IMR-90 (cell line): ENCODE measurements around the gene DIAPH1. TPM values are rescaled to one million over a fixed set of nuclear protein-coding genes. Genes with fewer than 3 reads are reported as not detected.

Experiments
- ATAC-seq: fragments of 200-7000 bp; cut with Tn5 transposase; 2 replicates; pipeline ENCODE4 v1.9.1; 2020; ENCODE audit warnings: low read depth, mild to moderate bottlenecking, moderate library complexity
- BruUV-seq: library from RNA; stranded (reverse); fragments of 400-500 nt; replicated peaks from 2 replicates; lab custom pipeline; 2021; lab: Mats Ljungman, UMichigan
- CTCF ChIA-PET: fragments of 300-600 bp; formaldehyde crosslinking; extraction: SDS; loops from one replicate; lab custom pipeline; 2021; ENCODE audit warnings: antibody characterized with exemption; lab: Yijun Ruan, JAX
- POLR2A ChIA-PET: fragments of 300-600 bp; sonication (Branson Sonifier 250); formaldehyde crosslinking; loops from one replicate; lab custom pipeline; 2022; ENCODE audit warnings: antibody characterized with exemption; ENCODE audit not compliant: unreplicated experiment; lab: Charles Lee
- DNase-seq: peaks from one replicate; pipeline ENCODE4 v3.0.0; 2013
- H2AFZ ChIP-seq: replicated peaks from 2 replicates; pipeline ENCODE3; 2013; ENCODE audit warnings: low read length, mild to moderate bottlenecking; ENCODE audit not compliant: poor library complexity
- H2AK5ac ChIP-seq: 2 replicates; pipeline ENCODE4 v1.6.1; 2013; ENCODE audit warnings: low read depth, low read length, inconsistent platforms
- H2AK9ac ChIP-seq: replicated peaks from 2 replicates; pipeline ENCODE3; 2013; ENCODE audit warnings: mild to moderate bottlenecking, low read depth, low read length, moderate library complexity; ENCODE audit not compliant: poor library complexity
- H2BK120ac ChIP-seq: 2 replicates; pipeline ENCODE4 v1.6.1; 2013; ENCODE audit warnings: low read depth, low read length, inconsistent platforms
- H2BK15ac ChIP-seq: 3 replicates; pipeline ENCODE4 v1.6.1; 2013; ENCODE audit warnings: low read depth, low read length, inconsistent platforms
- H2BK20ac ChIP-seq: 2 replicates; pipeline ENCODE4 v1.6.1; 2013; ENCODE audit warnings: low read depth, mild to moderate bottlenecking, inconsistent platforms, low read length, moderate library complexity
- H2BK5ac ChIP-seq: 2 replicates; pipeline ENCODE4 v1.6.1; 2013; ENCODE audit warnings: mild to moderate bottlenecking, low read depth, low read length, inconsistent platforms; ENCODE audit not compliant: poor library complexity, severe bottlenecking
- H3K14ac ChIP-seq: replicated peaks from 2 replicates; pipeline ENCODE4 v1.6.1; 2013; ENCODE audit warnings: low read depth, low read length, inconsistent platforms
- H3K18ac ChIP-seq: 2 replicates; pipeline ENCODE4 v1.6.1; 2013; ENCODE audit warnings: low read depth, low read length, control low read depth
- H3K23ac ChIP-seq: 2 replicates; pipeline ENCODE4 v1.6.1; 2013; ENCODE audit warnings: low read depth, low read length, inconsistent platforms
- H3K27ac ChIP-seq: 2 replicates; pipeline ENCODE4 v1.5.1; 2013; ENCODE audit warnings: mild to moderate bottlenecking, control low read depth, low read length; ENCODE audit not compliant: insufficient read depth
- H3K27me3 ChIP-seq: 2 replicates; pipeline ENCODE4 v1.6.1; 2013; ENCODE audit warnings: low read length; ENCODE audit not compliant: control insufficient read depth, insufficient read depth
- H3K36me3 ChIP-seq: 2 replicates; pipeline ENCODE4 v1.6.1; 2013; ENCODE audit warnings: low read length, mixed read lengths; ENCODE audit not compliant: control insufficient read depth, insufficient read depth
- H3K4ac ChIP-seq: 2 replicates; pipeline ENCODE4 v1.6.1; 2013; ENCODE audit warnings: low read depth, low read length, inconsistent platforms
- H3K4me1 ChIP-seq: 2 replicates; pipeline ENCODE4 v1.6.1; 2013; ENCODE audit warnings: low read length, mixed read lengths; ENCODE audit not compliant: control insufficient read depth, insufficient read depth
- H3K4me2 ChIP-seq: 2 replicates; pipeline ENCODE4 v1.6.1; 2013; ENCODE audit warnings: low read depth, mild to moderate bottlenecking, control low read depth, low read length, moderate library complexity
- H3K4me3 ChIP-seq: 2 replicates; pipeline ENCODE4 v1.5.1; 2013; ENCODE audit warnings: low read depth, mild to moderate bottlenecking, control low read depth, low read length, moderate library complexity; ENCODE audit not compliant: insufficient read depth
- H3K56ac ChIP-seq: 2 replicates; pipeline ENCODE4 v1.6.1; 2013; ENCODE audit warnings: low read length, inconsistent platforms; ENCODE audit not compliant: insufficient read depth; ENCODE audit errors: extremely low read depth
- H3K79me1 ChIP-seq, 2 experiments: 2 replicates each; pipeline ENCODE4 v1.6.1; 2013; ENCODE audit warnings: low read length in 2 of 2, inconsistent platforms in 1 of 2, low read depth in 1 of 2
- H3K9ac ChIP-seq: 2 replicates; pipeline ENCODE4 v1.6.1; 2013; ENCODE audit warnings: low read depth, low read length, control low read depth
- H3K9me1 ChIP-seq: 2 replicates; pipeline ENCODE4 v1.6.1; 2013; ENCODE audit warnings: low read length, inconsistent platforms; ENCODE audit not compliant: insufficient read depth
- H3K9me3 ChIP-seq: 2 replicates; pipeline ENCODE4 v1.6.1; 2013; ENCODE audit warnings: low read length; ENCODE audit not compliant: control insufficient read depth, insufficient read depth
- H4K20me1 ChIP-seq: 2 replicates; pipeline ENCODE4 v1.6.1; 2013; ENCODE audit warnings: low read length, inconsistent platforms; ENCODE audit not compliant: insufficient read depth
- H4K5ac ChIP-seq: 2 replicates; pipeline ENCODE4 v1.6.1; 2013; ENCODE audit warnings: mild to moderate bottlenecking, low read depth, low read length, control low read depth
- H4K8ac ChIP-seq, 2 experiments: 2 replicates each; pipeline ENCODE4 v1.6.1; 2013; ENCODE audit warnings: low read depth in 2 of 2, low read length in 2 of 2, control low read depth in 1 of 2, inconsistent platforms in 1 of 2
- H4K91ac ChIP-seq: 2 replicates; pipeline ENCODE4 v1.6.1; 2013; ENCODE audit warnings: low read depth, low read length, inconsistent platforms; ENCODE audit not compliant: insufficient read depth
- BHLHE40 ChIP-seq: fragments of 150-350 bp; IDR thresholded peaks from 2 replicates; pipeline ENCODE4 v1.6.1; 2016; ENCODE audit warnings: mild to moderate bottlenecking, low read depth, low read length
- CEBPB ChIP-seq: IDR thresholded peaks from 2 replicates; pipeline ENCODE4 v1.6.1; 2012; ENCODE audit warnings: low read depth, low read length, improper control_type of control experiment
- NFE2L2 ChIP-seq: fragments of 150-350 bp; IDR thresholded peaks from 2 replicates; pipeline ENCODE4 v1.6.1; 2016; ENCODE audit warnings: low read depth, mild to moderate bottlenecking, low read length
- POLR2A ChIP-seq: IDR thresholded peaks from 2 replicates; pipeline ENCODE4 v1.6.1; 2012; ENCODE audit warnings: mild to moderate bottlenecking, low read depth, low read length
- RCOR1 ChIP-seq: IDR thresholded peaks from 2 replicates; pipeline ENCODE4 v1.6.1; 2012; ENCODE audit warnings: mild to moderate bottlenecking, low read length, improper control_type of control experiment; ENCODE audit not compliant: insufficient replicate concordance
- WGBS, 2 experiments: methylation state at CpG; one replicate each; pipeline versions ENCODE4 v1.1.5 to v1.1.7; 2013; ENCODE audit warnings: missing lambda C conversion rate in 2 of 2; ENCODE audit not compliant: insufficient read length in 1 of 2; ENCODE audit errors: extremely low coverage in 2 of 2; 5-methylcytosine and 5-hydroxymethylcytosine counted together
- dilution Hi-C: fragments of 300-500 bp; cut with HindIII; formaldehyde crosslinking; loops from one replicate; pipeline ENCODE4 v1.14.3; 2018; ENCODE audit warnings: low sequenced_read_pairs; ENCODE audit not compliant: unreplicated experiment
- in situ Hi-C: fragments of 300-500 bp; cut with MboI; formaldehyde crosslinking; loops from 3 replicates; pipeline ENCODE4 v1.14.3; 2019; ENCODE audit warnings: low sequenced_read_pairs, inconsistent platforms, mixed read lengths
- intact Hi-C: fragments of 100-400 bp; cut with micrococcal nuclease; formaldehyde crosslinking; loops from 2 replicates; pipeline ENCODE4 v1.10.0; 2022
- polyA plus RNA-seq, 3 experiments: library from polyadenylated mRNA; depleted of rRNA; stranded (reverse); fragments of >200 nt; gene quantifications; 2 replicates each; pipeline ENCODE4 v1.2.3, GENCODE V29; 2012; ENCODE audit warnings: low replicate concordance in 1 of 3
- total RNA-seq: library from RNA; depleted of rRNA; stranded (reverse); fragments of >200 nt; gene quantifications from 2 replicates; pipeline ENCODE4 v1.2.3, GENCODE V29; 2012

The DIAPH1 gene
- total and polyA plus RNA-seq, 2 of the 4 experiments (the other 2 are of a cell fraction), result 12.0 to 37.4 TPM

GRCh38 chr5:141512911-141513626 lies 105.7 kb downstream of the DIAPH1 start:
- DNase-seq (peak; percentile 59), ATAC-seq (no peak)
- peak overlapping the region; percentile 84 for H3K27ac ChIP-seq
- H4K20me1 ChIP-seq, result peaks cover 6% of the 10 kb centered on the region
- H3K27me3 ChIP-seq, result no peaks in the 10 kb centered on the region
- peaks cover 6 to 56% of the 10 kb centered on the region in 2 experiments for H3K79me1 ChIP-seq
- H4K5ac ChIP-seq, result peak overlapping the region; percentile 86
- H3K9me3 ChIP-seq, result no peaks in the 10 kb centered on the region
- no TSS peak for BruUV-seq
- peak overlapping the region; percentile 72 for H2BK5ac ChIP-seq
- WGBS, 2 experiments, result 7% methylated on average over 6 of the region's 43 CpGs; no CpG with 5 or more reads in 1 of the 2 experiments
- peak overlapping the region; percentile 86 for H3K4me2 ChIP-seq
- dilution Hi-C loops (no loop called here), intact Hi-C loops (loop anchor here (2.0 kb wide), 1 partner anchor 82 kb away; the partner anchor contains the start of gene PCDHGA12), in situ Hi-C loops (no loop called here)
- TF ChIP-seq CEBPB (peak; percentile 64), NFE2L2 (peak; percentile 59; the same call in 1 of the 2 replicates), RCOR1 (no peak), POLR2A (0 out of 2 replicates have a peak, but pooled peaks have one; percentile 11), BHLHE40 (peak; percentile 50)
- CTCF ChIA-PET, result interaction anchor here (0.6 to 2.7 kb wide), 9 partner anchors 9 to 100 kb away, joined by 3 to 16 read pairs (median 4); partner anchors contain the start of genes PCDHGA10, PCDHGA11 and PCDHGC5
- H3K14ac ChIP-seq, result peak overlapping the region; percentile 88
- peak overlapping the region; percentile 57 for H3K56ac ChIP-seq
- H3K23ac ChIP-seq, result peak overlapping the region; percentile 99
- POLR2A ChIA-PET, result no interaction called here
- H2BK15ac ChIP-seq, result peak overlapping the region; percentile 82; the same call in 2 of the 3 replicates
- H4K8ac ChIP-seq, result peak overlapping the region; percentile 79 to 91
- H2AFZ ChIP-seq, result peak overlapping the region; percentile 82
- peaks cover 26% of the 10 kb centered on the region for H3K36me3 ChIP-seq
- H3K18ac ChIP-seq, result peak overlapping the region; percentile 70
- H2BK20ac ChIP-seq, result peak overlapping the region; percentile 81
- peak overlapping the region; percentile 41 for H3K4me3 ChIP-seq
- peak overlapping the region; percentile 90 for H2AK9ac ChIP-seq
- H3K4me1 ChIP-seq, result peaks cover 57% of the 10 kb centered on the region
- H3K9me1 ChIP-seq, result peaks cover 39% of the 10 kb centered on the region
- peak overlapping the region; percentile 60 for H3K9ac ChIP-seq
- H2AK5ac ChIP-seq, result peak overlapping the region; percentile 100
- peak overlapping the region; percentile 96 for H3K4ac ChIP-seq
- H2BK120ac ChIP-seq, result peak overlapping the region; percentile 86
- peak overlapping the region; percentile 88 for H4K91ac ChIP-seq
